ENCODE data around the gene PARD3B.

Gene PARD3B

GRCh38 chr2:204504594-204504993 lies 40.7 kb upstream of the PARD3B start:
- Mint-ChIP-seq H3K4me1 (peaks cover 13% of the 10 kb centered on the region), H3K27ac (no peak overlapping the region), H3K4me3 (no peak overlapping the region)

GRCh38 chr2:204505488-204505887 lies 39.8 kb upstream of the PARD3B start:
- Mint-ChIP-seq H3K4me3 (no peak overlapping the region), H3K9me3 (no peaks in the 10 kb centered on the region), H3K27me3 (ENCODE audit: low read depth) (no peaks in the 10 kb centered on the region), H3K4me1 (peaks cover 13% of the 10 kb centered on the region), H3K36me3 (ENCODE audit: low read depth) (no peaks in the 10 kb centered on the region), H3K27ac (peak overlapping the region in 2 of 3 experiments; percentile 19 to 40)
- no peak for TF ChIP-seq CTCF (IDR thresholded peaks at IDR 0.05; ENCODE audit: unreplicated experiment in 3 of 3)

More at GRCh38 chr2:204504594-204504993, 40.7 kb upstream of the PARD3B start:
- Mint-ChIP-seq H3K9me3 (no peaks in the 10 kb centered on the region), H3K27me3 (ENCODE audit: low read depth) (no peaks in the 10 kb centered on the region), H3K36me3 (ENCODE audit: low read depth) (no peaks in the 10 kb centered on the region)
- no peak for TF ChIP-seq CTCF (IDR thresholded peaks at IDR 0.05; ENCODE audit: unreplicated experiment in 3 of 3)

GRCh38 chr2:204505946-204506345 lies 39.3 kb upstream of the PARD3B start:
- no peak for TF ChIP-seq CTCF (IDR thresholded peaks at IDR 0.05; ENCODE audit: unreplicated experiment in 3 of 3)
- peaks cover 16% of the 10 kb centered on the region for H3K4me1 Mint-ChIP-seq
- H3K36me3 Mint-ChIP-seq (ENCODE audit: low read depth), result no peaks in the 10 kb centered on the region
- H3K27me3 Mint-ChIP-seq (ENCODE audit: low read depth), result no peaks in the 10 kb centered on the region
- H3K4me3 Mint-ChIP-seq, result no peak overlapping the region
- H3K9me3 Mint-ChIP-seq, result no peaks in the 10 kb centered on the region
- H3K27ac Mint-ChIP-seq, result peak overlapping the region in 2 of 3 experiments; percentile 19 to 40

GRCh38 chr2:204507636-204508035 lies 37.6 kb upstream of the PARD3B start:
- no peaks in the 10 kb centered on the region for H3K36me3 Mint-ChIP-seq (ENCODE audit: low read depth)
- H3K27me3 Mint-ChIP-seq (ENCODE audit: low read depth), result no peaks in the 10 kb centered on the region
- no peaks in the 10 kb centered on the region for H3K9me3 Mint-ChIP-seq
- H3K27ac Mint-ChIP-seq, result no peak overlapping the region
- H3K4me1 Mint-ChIP-seq, result peaks cover 19% of the 10 kb centered on the region
- no peak overlapping the region for H3K4me3 Mint-ChIP-seq
- no peak for TF ChIP-seq CTCF (IDR thresholded peaks at IDR 0.05; ENCODE audit: unreplicated experiment in 3 of 3)

GRCh38 chr2:204510709-204511420 lies 34.4 kb upstream of the PARD3B start:
- Mint-ChIP-seq H3K4me1 (peaks cover 12% of the 10 kb centered on the region), H3K36me3 (ENCODE audit: low read depth) (no peaks in the 10 kb centered on the region)
- no peak for TF ChIP-seq CTCF (IDR thresholded peaks at IDR 0.05; ENCODE audit: unreplicated experiment in 3 of 3)

GRCh38 chr2:204514439-204514838 lies 30.8 kb upstream of the PARD3B start:
- peaks cover 6% of the 10 kb centered on the region for H3K4me1 Mint-ChIP-seq
- H3K9me3 Mint-ChIP-seq, result peaks cover 3% of the 10 kb centered on the region
- TF ChIP-seq CTCF (IDR thresholded peaks at IDR 0.05; ENCODE audit: unreplicated experiment in 3 of 3), result no peak
- H3K36me3 Mint-ChIP-seq (ENCODE audit: low read depth), result no peaks in the 10 kb centered on the region
- H3K27ac Mint-ChIP-seq, result no peak overlapping the region
- H3K27me3 Mint-ChIP-seq (ENCODE audit: low read depth), result no peaks in the 10 kb centered on the region
- no peak overlapping the region for H3K4me3 Mint-ChIP-seq

More at GRCh38 chr2:204510709-204511420, 34.4 kb upstream of the PARD3B start:
- no peak overlapping the region for H3K27ac Mint-ChIP-seq
- peaks cover 3% of the 10 kb centered on the region for H3K9me3 Mint-ChIP-seq
- no peaks in the 10 kb centered on the region for H3K27me3 Mint-ChIP-seq (ENCODE audit: low read depth)
- H3K4me3 Mint-ChIP-seq, result no peak overlapping the region

All from nephron (organoid).